Upper lobe of left lung (tissue), 6 donors: ENCODE data around the gene BCAS3. TPM values are rescaled to one million over a fixed set of nuclear protein-coding genes. Genes with fewer than 3 reads are reported as not detected.
A peak's percentile ranks its signal among the peaks of the same experiment; 100 is the strongest.

ENCODE experiments used
- ATAC-seq, 2 donors: fragments of 200-7000 bp; cut with Tn5 transposase; one replicate each; pipeline ENCODE4 v1.9.1; 2022; ENCODE audit warnings: mild to moderate bottlenecking in 2 of 2, moderate library complexity in 2 of 2; ENCODE audit not compliant: low FRiP score in 2 of 2
- DNase-seq, 2 donors: peaks; one replicate each; pipeline ENCODE4 v3.0.0-alpha.2; 2019 to 2020
- H3K27ac ChIP-seq, 4 donors: fragments of 200-600 bp; sonication (generic); one replicate each; pipeline ENCODE4 v1.5.1; 2016 to 2019
- H3K27me3 ChIP-seq, 4 donors: fragments of 200-600 bp; sonication (generic); one replicate each; pipeline ENCODE4 v1.5.1; 2017 to 2019
- H3K36me3 ChIP-seq, 4 donors: fragments of 200-600 bp; sonication (generic); one replicate each; pipeline ENCODE4 v1.5.1; 2016 to 2019
- H3K4me1 ChIP-seq, 4 donors: fragments of 200-600 bp; sonication (generic); one replicate each; pipeline ENCODE4 v1.5.1; 2018 to 2019
- H3K4me3 ChIP-seq, 4 donors: fragments of 200-600 bp; sonication (generic); one replicate each; pipeline ENCODE4 v1.5.1; 2017 to 2019; ENCODE audit warnings: mild to moderate bottlenecking in 2 of 4, moderate library complexity in 1 of 4
- H3K9me3 ChIP-seq, 4 donors: fragments of 200-600 bp; sonication (generic); one replicate each; pipeline ENCODE4 v1.5.1; 2018 to 2019
- CTCF ChIP-seq, 6 experiments: fragments of 450-650 bp in 4 of 6; fragments of 200-600 bp in 2 of 6; sonication (generic) in 2 of 6; IDR thresholded peaks; one replicate each; pipeline ENCODE4 v1.5.1; 2016 to 2019; ENCODE audit warnings: antibody characterized with exemption in 6 of 6
- EP300 ChIP-seq, 4 donors: sonication (generic); formaldehyde crosslinking; IDR thresholded peaks; one replicate each; pipeline ENCODE4 v1.5.1; 2017; ENCODE audit warnings: antibody characterized with exemption in 4 of 4, control low read depth in 2 of 4
- POLR2A ChIP-seq, 4 donors: fragments of 450-650 bp; IDR thresholded peaks; one replicate each; pipeline ENCODE4 v1.5.1; 2016 to 2017; ENCODE audit warnings: antibody characterized with exemption in 4 of 4, mild to moderate bottlenecking in 2 of 4
- POLR2AphosphoS5 ChIP-seq, 2 donors: sonication (generic); formaldehyde crosslinking; IDR thresholded peaks; one replicate each; pipeline ENCODE4 v1.5.1; 2017; ENCODE audit warnings: antibody characterized with exemption in 2 of 2
- WGBS, 2 donors: methylation state at CpG; one replicate each; pipeline ENCODE4 v1.1.5; 2017 to 2018; 5-methylcytosine and 5-hydroxymethylcytosine counted together
- total RNA-seq, 6 donors: library from RNA; depleted of rRNA in 4 of 6; stranded (reverse); fragments of >200 nt in 4 of 6; gene quantifications; one replicate each; pipeline versions ENCODE4 v1.1.0 to v1.2.1, GENCODE V29; 2016 to 2021
- donor health status: DM: no; HTN: no; CAD: no; lungs with moderate emphysema.
- donor health status: DM: no; HTN: yes; CAD: no; lungs with severe emphysema.

BCAS3 gene
- total RNA-seq, 6 donors from 2014 or later = 20.1 to 111 (median 37.0) TPM

- Histone ChIP-seq H3K4me1 (peaks cover 8 to 16% (median 9%) of the 10 kb centered on the region in 4 donors), H3K36me3 (no peaks in the 10 kb centered on the region), H3K4me3 (no peak overlapping the region), H3K27ac (no peak overlapping the region), H3K27me3 (no peaks in the 10 kb centered on the region), H3K9me3 (no peaks in the 10 kb centered on the region)
- ATAC-seq (no peak), DNase-seq (no peak)
- WGBS, 2 donors = 87 to 95% methylated on average over 3 of the region's 3 CpGs
- no peak for TF ChIP-seq POLR2A (IDR thresholded peaks at IDR 0.05)
- TF ChIP-seq POLR2AphosphoS5 (IDR thresholded peaks at IDR 0.05) = no peak
- TF ChIP-seq EP300 (IDR thresholded peaks at IDR 0.05) = no peak
- no peak for TF ChIP-seq CTCF (IDR thresholded peaks at IDR 0.05)
Measured at GRCh38 chr17:61349350-61349749, 671.7 kb downstream of the BCAS3 start.

- TF ChIP-seq EP300 (IDR thresholded peaks at IDR 0.05) = no peak
- no peak for TF ChIP-seq POLR2A (IDR thresholded peaks at IDR 0.05)
- TF ChIP-seq POLR2AphosphoS5 (IDR thresholded peaks at IDR 0.05) = no peak
- TF ChIP-seq CTCF (IDR thresholded peaks at IDR 0.05) = no peak
- DNase-seq = no peak
- no peak overlapping the region for H3K4me3 ChIP-seq
- H3K27me3 ChIP-seq = no peaks in the 10 kb centered on the region
- H3K9me3 ChIP-seq = no peaks in the 10 kb centered on the region
- H3K36me3 ChIP-seq = no peaks in the 10 kb centered on the region
- no peak for ATAC-seq
- 81 to 83% methylated on average over 5 of the region's 5 CpGs for WGBS, 2 donors
- H3K27ac ChIP-seq = peak overlapping the region in 1 of 4 donors; percentile 61
- H3K4me1 ChIP-seq = peaks cover 8 to 16% (median 9%) of the 10 kb centered on the region in 4 donors
Measured at GRCh38 chr17:61351745-61352407, 674.2 kb downstream of the BCAS3 start.

- ATAC-seq (no peak), DNase-seq (no peak)
- H3K9me3 ChIP-seq = no peaks in the 10 kb centered on the region
- H3K4me1 ChIP-seq = peaks cover 8 to 16% (median 9%) of the 10 kb centered on the region in 4 donors
- H3K27me3 ChIP-seq = no peaks in the 10 kb centered on the region
- H3K4me3 ChIP-seq = no peak overlapping the region
- WGBS, 2 donors = 36 to 52% methylated on average over 7 of the region's 7 CpGs
- H3K27ac ChIP-seq = peak overlapping the region in 2 of 4 donors; percentile 35 to 61
- TF ChIP-seq CTCF (IDR thresholded peaks at IDR 0.05) (no peak), EP300 (IDR thresholded peaks at IDR 0.05) (no peak), POLR2AphosphoS5 (IDR thresholded peaks at IDR 0.05) (no peak), POLR2A (IDR thresholded peaks at IDR 0.05) (no peak)
- H3K36me3 ChIP-seq = no peaks in the 10 kb centered on the region
Measured at GRCh38 chr17:61352408-61352770, 674.7 kb downstream of the BCAS3 start.

GRCh38 chr17:61352781-61353491 lies 675.3 kb downstream of the BCAS3 start:
- Histone ChIP-seq H3K27ac (peak overlapping the region in 2 of 4 donors; percentile 35 to 61), H3K9me3 (no peaks in the 10 kb centered on the region), H3K36me3 (no peaks in the 10 kb centered on the region), H3K27me3 (no peaks in the 10 kb centered on the region), H3K4me3 (no peak overlapping the region), H3K4me1 (peaks cover 8 to 16% (median 9%) of the 10 kb centered on the region in 4 donors)
- no peak for ATAC-seq
- no peak for DNase-seq
- WGBS, 2 donors = 84 to 97% methylated on average over 11 to 12 of the region's 12 CpGs
- TF ChIP-seq EP300 (IDR thresholded peaks at IDR 0.05) (no peak), POLR2AphosphoS5 (IDR thresholded peaks at IDR 0.05) (no peak), POLR2A (IDR thresholded peaks at IDR 0.05) (no peak), CTCF (IDR thresholded peaks at IDR 0.05) (no peak)
